C4-2B (cell line): ENCODE results near the gene MAP2K2.
A peak's percentile ranks its signal among the peaks of the same experiment; 100 is the strongest.

ENCODE experiments used
- ZFX ChIP-seq: fragments of 450-650 bp; IDR thresholded peaks from 2 replicates; pipeline ENCODE4 v1.6.1; 2017
- TF ChIP-seq, protein P1 (sequence below): fragments of 450-650 bp; conservative IDR thresholded peaks from 2 replicates; pipeline ENCODE4 v1.5.1; 2017; ENCODE audit warnings: mild to moderate bottlenecking

DNA sequence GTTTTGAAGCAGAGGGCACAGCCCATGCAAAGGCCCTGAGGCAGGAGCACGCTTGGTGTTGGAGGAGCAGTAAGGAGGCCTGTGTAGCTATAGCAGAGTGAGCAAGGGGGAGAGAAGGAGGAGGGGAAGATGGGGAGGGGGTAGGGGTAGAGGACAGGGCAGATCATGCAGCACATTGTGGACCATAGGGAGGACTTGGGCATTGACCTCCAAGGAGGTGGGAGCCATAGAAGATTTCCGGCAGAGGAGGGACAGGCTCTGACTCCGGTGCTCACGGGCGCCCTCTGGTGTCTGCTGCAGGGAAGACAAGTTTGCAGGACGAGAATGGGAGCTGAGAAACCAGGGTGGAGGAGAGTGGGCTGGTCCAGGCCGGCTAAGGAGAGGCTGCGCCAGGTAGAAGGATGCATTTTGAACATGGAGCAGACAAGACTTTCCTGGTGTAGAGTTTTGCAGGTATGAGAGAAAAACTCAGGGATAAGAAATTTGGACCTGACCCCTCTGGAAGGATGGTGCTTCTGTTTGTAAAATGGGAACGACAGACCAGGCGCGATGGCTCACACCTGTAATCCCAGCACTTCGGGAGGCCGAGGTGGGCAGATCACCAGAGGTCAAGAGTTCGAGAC lies 15.8 kb upstream of the MAP2K2 start:
- TF ChIP-seq, protein P1, sequence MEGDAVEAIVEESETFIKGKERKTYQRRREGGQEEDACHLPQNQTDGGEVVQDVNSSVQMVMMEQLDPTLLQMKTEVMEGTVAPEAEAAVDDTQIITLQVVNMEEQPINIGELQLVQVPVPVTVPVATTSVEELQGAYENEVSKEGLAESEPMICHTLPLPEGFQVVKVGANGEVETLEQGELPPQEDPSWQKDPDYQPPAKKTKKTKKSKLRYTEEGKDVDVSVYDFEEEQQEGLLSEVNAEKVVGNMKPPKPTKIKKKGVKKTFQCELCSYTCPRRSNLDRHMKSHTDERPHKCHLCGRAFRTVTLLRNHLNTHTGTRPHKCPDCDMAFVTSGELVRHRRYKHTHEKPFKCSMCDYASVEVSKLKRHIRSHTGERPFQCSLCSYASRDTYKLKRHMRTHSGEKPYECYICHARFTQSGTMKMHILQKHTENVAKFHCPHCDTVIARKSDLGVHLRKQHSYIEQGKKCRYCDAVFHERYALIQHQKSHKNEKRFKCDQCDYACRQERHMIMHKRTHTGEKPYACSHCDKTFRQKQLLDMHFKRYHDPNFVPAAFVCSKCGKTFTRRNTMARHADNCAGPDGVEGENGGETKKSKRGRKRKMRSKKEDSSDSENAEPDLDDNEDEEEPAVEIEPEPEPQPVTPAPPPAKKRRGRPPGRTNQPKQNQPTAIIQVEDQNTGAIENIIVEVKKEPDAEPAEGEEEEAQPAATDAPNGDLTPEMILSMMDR, result peak; percentile 89
- no peak for TF ChIP-seq ZFX
